Ishikawa (cell line): ENCODE data around the gene PAXX.

ENCODE experiments used
- CEBPB ChIP-seq: IDR thresholded peaks from 2 replicates; pipeline ENCODE4 v1.6.1; 2012
- CREB1 ChIP-seq: IDR thresholded peaks from 2 replicates; pipeline ENCODE4 v1.6.1; 2012; ENCODE audit warnings: low read depth
- EGR1 ChIP-seq: IDR thresholded peaks from 2 replicates; pipeline ENCODE4 v1.6.1; 2012
- EP300 ChIP-seq: IDR thresholded peaks from 2 replicates; pipeline ENCODE4 v1.6.1; 2012; ENCODE audit warnings: borderline replicate concordance
- MAX ChIP-seq: IDR thresholded peaks from 2 replicates; pipeline ENCODE4 v1.6.1; 2012
- NFIC ChIP-seq: IDR thresholded peaks from 2 replicates; pipeline ENCODE4 v1.6.1; 2012
- RAD21 ChIP-seq: IDR thresholded peaks from 2 replicates; pipeline ENCODE4 v1.6.1; 2012; ENCODE audit warnings: low read depth
- REST ChIP-seq: IDR thresholded peaks from 2 replicates; pipeline ENCODE4 v1.6.1; 2012; ENCODE audit warnings: low read depth, mild to moderate bottlenecking
- TAF1 ChIP-seq: IDR thresholded peaks from 2 replicates; pipeline ENCODE4 v1.6.1; 2012; ENCODE audit warnings: low read depth, mild to moderate bottlenecking
- TCF12 ChIP-seq: IDR thresholded peaks from 2 replicates; pipeline ENCODE4 v1.6.1; 2012; ENCODE audit warnings: low read depth
- YY1 ChIP-seq: IDR thresholded peaks from 2 replicates; pipeline ENCODE4 v1.6.1; 2012; ENCODE audit warnings: low read depth
- ZBTB7A ChIP-seq: IDR thresholded peaks from 2 replicates; pipeline ENCODE4 v1.6.1; 2012; ENCODE audit warnings: low read depth

GRCh38 chr9:137001857-137002645 is 9.8 kb downstream of the PAXX start:
- TF ChIP-seq YY1 (no peak), CREB1 (no peak), REST (no peak), TCF12 (no peak), TAF1 (no peak), EP300 (no peak), EGR1 (no peak), NFIC (no peak), ZBTB7A (no peak), RAD21 (no peak), MAX (no peak), CEBPB (no peak)
